Fibroblast of lung (primary cell): ENCODE results near the gene PRMT3. TPM values are rescaled to one million over a fixed set of nuclear protein-coding genes. Genes with fewer than 3 reads are reported as not detected.

Experiments used
- DNase-seq, 2 donors: peaks; one replicate each; pipeline versions ENCODE4 v3.0.0 to v3.0.0-alpha.2; 2010; ENCODE audit warnings: low read depth in 2 of 2
- H2AFZ ChIP-seq: 2 replicates; pipeline ENCODE4 v1.5.1; 2012; ENCODE audit warnings: low read length, control low read depth, inconsistent platforms
- H3K27ac ChIP-seq: 2 replicates; pipeline ENCODE4 v1.5.1; 2011; ENCODE audit warnings: low read length, control low read depth; ENCODE audit not compliant: insufficient read depth
- H3K27me3 ChIP-seq: 2 replicates; pipeline ENCODE4 v1.5.1; 2011; ENCODE audit warnings: mild to moderate bottlenecking, low read length; ENCODE audit not compliant: control insufficient read depth, insufficient read depth
- H3K36me3 ChIP-seq: 2 replicates; pipeline ENCODE4 v1.5.1; 2011; ENCODE audit warnings: low read length; ENCODE audit not compliant: control insufficient read depth, insufficient read depth
- H3K4me1 ChIP-seq: 2 replicates; pipeline ENCODE4 v1.5.1; 2011; ENCODE audit warnings: low read length; ENCODE audit not compliant: control insufficient read depth, insufficient read depth; ENCODE audit errors: extremely low read depth
- H3K4me2 ChIP-seq: 2 replicates; pipeline ENCODE4 v1.5.1; 2011; ENCODE audit warnings: low read length, control low read depth; ENCODE audit not compliant: insufficient read depth; ENCODE audit errors: extremely low read depth
- H3K4me3 ChIP-seq, 4 experiments: fragments of 200-600 bp in 1 of 4; sonication (generic) in 1 of 4; replicated peaks in 1 of 4; 2 replicates each; pipeline ENCODE4 v1.5.1; 2011 to 2016; ENCODE audit warnings: low read length in 4 of 4, low read depth in 3 of 4, mild to moderate bottlenecking in 3 of 4, control low read depth in 2 of 4, inconsistent platforms in 1 of 4, mixed read lengths in 1 of 4; ENCODE audit not compliant: insufficient read depth in 1 of 4; ENCODE audit errors: control extremely low read depth in 1 of 4
- H3K79me2 ChIP-seq: 2 replicates; pipeline ENCODE4 v1.5.1; 2012; ENCODE audit warnings: mild to moderate bottlenecking, low read length, inconsistent platforms; ENCODE audit not compliant: control insufficient read depth, insufficient read depth
- H3K9ac ChIP-seq: 2 replicates; pipeline ENCODE4 v1.5.1; 2011; ENCODE audit warnings: mild to moderate bottlenecking, low read length, control low read depth; ENCODE audit not compliant: insufficient read depth
- H3K9me3 ChIP-seq: 2 replicates; pipeline ENCODE4 v1.5.1; 2012; ENCODE audit warnings: low read depth, low read length; ENCODE audit not compliant: control insufficient read depth, insufficient read depth
- H4K20me1 ChIP-seq: 2 replicates; pipeline ENCODE4 v1.5.1; 2011; ENCODE audit warnings: low read length; ENCODE audit not compliant: control insufficient read depth, insufficient read depth; ENCODE audit errors: extremely low read depth
- CTCF ChIP-seq, 2 donors: IDR thresholded peaks in 1 of 2; conservative IDR thresholded peaks in 1 of 2; 1 replicate in 1 of 2; 2 replicates in 1 of 2; pipeline ENCODE4 v1.5.1; 2011 to 2012; ENCODE audit warnings: low read length in 2 of 2, control low read depth in 1 of 2, inconsistent platforms in 1 of 2, low read depth in 1 of 2, mild to moderate bottlenecking in 1 of 2
- EZH2 ChIP-seq: IDR thresholded peaks from 2 replicates; pipeline ENCODE4 v1.5.1; 2012; ENCODE audit warnings: low read length, control low read depth, mild to moderate bottlenecking; ENCODE audit errors: missing control alignments
- polyA plus RNA-seq, 2 donors: library from polyadenylated mRNA; depleted of rRNA in 1 of 2; stranded (reverse) in 1 of 2; unstranded in 1 of 2; fragments of >200 nt; gene quantifications; 2 replicates each; pipeline ENCODE4 v1.2.1, GENCODE V29; 2011 to 2012; ENCODE audit warnings: missing spikeins in 1 of 2
- total RNA-seq: library from RNA; depleted of rRNA; stranded (reverse); fragments of >200 nt; gene quantifications from 2 replicates; pipeline ENCODE4 v1.2.1, GENCODE V29; 2014

Gene PRMT3
- total and polyA plus RNA-seq, 2 donors (not counting 1 experiment from before 2014, with no cell fraction given), result 13.0 to 14.2 TPM

- H3K27ac ChIP-seq, result no peak overlapping the region
- no peaks in the 10 kb centered on the region for H3K36me3 ChIP-seq
- H3K9ac ChIP-seq, result no peak overlapping the region
- H3K4me1 ChIP-seq, result no peaks in the 10 kb centered on the region
- no peak for DNase-seq
- no peak overlapping the region for H2AFZ ChIP-seq
- H3K4me2 ChIP-seq, result no peak overlapping the region
- H3K79me2 ChIP-seq, result no peaks in the 10 kb centered on the region
- H3K27me3 ChIP-seq, result no peaks in the 10 kb centered on the region
- no peaks in the 10 kb centered on the region for H3K9me3 ChIP-seq
- TF ChIP-seq CTCF (conservative IDR thresholded peaks at IDR 0.05 in 1 of 2, IDR thresholded peaks at IDR 0.05 in 1 of 2; ENCODE audit: low read depth in 1 of 2, low read length in 2 of 2) (no peak), EZH2 (no peak)
- H3K4me3 ChIP-seq, result no peak overlapping the region
- no peaks in the 10 kb centered on the region for H4K20me1 ChIP-seq
Observed at GRCh38 chr11:20429216-20429615, 41.7 kb downstream of the PRMT3 start.

GRCh38 chr11:20438637-20439036, 51.1 kb downstream of the PRMT3 start:
- Histone ChIP-seq H2AFZ (no peak overlapping the region), H3K79me2 (no peaks in the 10 kb centered on the region), H3K36me3 (no peaks in the 10 kb centered on the region), H3K4me2 (no peak overlapping the region), H3K4me1 (no peaks in the 10 kb centered on the region), H3K9me3 (no peaks in the 10 kb centered on the region), H3K4me3 (no peak overlapping the region), H4K20me1 (no peaks in the 10 kb centered on the region), H3K27ac (no peak overlapping the region), H3K9ac (no peak overlapping the region), H3K27me3 (no peaks in the 10 kb centered on the region)
- DNase-seq, result no peak
- TF ChIP-seq CTCF (conservative IDR thresholded peaks at IDR 0.05 in 1 of 2, IDR thresholded peaks at IDR 0.05 in 1 of 2; ENCODE audit: low read depth in 1 of 2, low read length in 2 of 2) (no peak), EZH2 (no peak)

- Histone ChIP-seq H3K9me3 (no peaks in the 10 kb centered on the region), H3K27ac (no peak overlapping the region), H3K4me2 (no peak overlapping the region), H3K27me3 (no peaks in the 10 kb centered on the region), H3K9ac (no peak overlapping the region), H3K79me2 (no peaks in the 10 kb centered on the region), H2AFZ (no peak overlapping the region), H3K4me1 (no peaks in the 10 kb centered on the region), H4K20me1 (no peaks in the 10 kb centered on the region), H3K36me3 (no peaks in the 10 kb centered on the region), H3K4me3 (no peak overlapping the region)
- TF ChIP-seq EZH2 (no peak), CTCF (conservative IDR thresholded peaks at IDR 0.05 in 1 of 2, IDR thresholded peaks at IDR 0.05 in 1 of 2; ENCODE audit: low read depth in 1 of 2, low read length in 2 of 2) (peak; percentile 40 to 41)
- peak; percentile 5 to 49 for DNase-seq
Observed at GRCh38 chr11:20443596-20443995, 56.1 kb downstream of the PRMT3 start.
